Heart left ventricle (tissue), 16 donors: ENCODE data around the gene LRGUK. TPM values are rescaled to one million over a fixed set of nuclear protein-coding genes. Genes with fewer than 3 reads are reported as not detected.
A peak's percentile ranks its signal among the peaks of the same experiment; 100 is the strongest.

Experiments
- ATAC-seq, 4 donors: fragments of 200-7000 bp; cut with Tn5 transposase; one replicate each; pipeline ENCODE4 v1.9.1; 2020 to 2022; ENCODE audit warnings: moderate library complexity in 4 of 4, mild to moderate bottlenecking in 3 of 4, moderate number of reproducible peaks in 1 of 4
- DNase-seq, 5 donors: peaks; one replicate each; pipeline ENCODE4 v3.0.0-alpha.2; 2020
- H3K27ac ChIP-seq, 12 donors: fragments of 200-600 bp; sonication (generic) in 4 of 12; one replicate each; pipeline versions ENCODE4 v1.5.0 to v1.8.0; 2016 to 2022; ENCODE audit warnings: mild to moderate bottlenecking in 2 of 12
- H3K27me3 ChIP-seq, 9 donors: fragments of 200-600 bp; sonication (generic) in 2 of 9; one replicate each; pipeline versions ENCODE4 v1.5.1 to v1.8.0; 2016 to 2022; ENCODE audit warnings: mild to moderate bottlenecking in 3 of 9
- H3K36me3 ChIP-seq, 9 donors: fragments of 200-600 bp; sonication (generic) in 2 of 9; one replicate each; pipeline versions ENCODE4 v1.5.0 to v1.8.0; 2018 to 2022; ENCODE audit warnings: mild to moderate bottlenecking in 2 of 9
- H3K4me1 ChIP-seq, 12 donors: fragments of 200-600 bp; sonication (generic) in 4 of 12; one replicate each; pipeline versions ENCODE4 v1.5.0 to v1.8.0; 2016 to 2022; ENCODE audit warnings: mild to moderate bottlenecking in 3 of 12
- H3K4me3 ChIP-seq, 12 donors: fragments of 200-600 bp; sonication (generic) in 4 of 12; one replicate each; pipeline versions ENCODE4 v1.5.0 to v1.8.0; 2017 to 2022; ENCODE audit warnings: mild to moderate bottlenecking in 9 of 12, moderate library complexity in 4 of 12
- H3K9me3 ChIP-seq, 12 donors: fragments of 200-600 bp; sonication (generic) in 4 of 12; one replicate each; pipeline versions ENCODE4 v1.5.0 to v1.8.0; 2016 to 2022; ENCODE audit warnings: mild to moderate bottlenecking in 1 of 12
- CTCF ChIP-seq, 12 donors: fragments of 200-600 bp; sonication (generic) in 4 of 12; IDR thresholded peaks; one replicate each; pipeline versions ENCODE4 v1.5.0 to v1.8.0; 2018 to 2022; ENCODE audit warnings: antibody characterized with exemption in 12 of 12, mild to moderate bottlenecking in 5 of 12
- POLR2A ChIP-seq, 2 donors: fragments of 450-650 bp; IDR thresholded peaks; one replicate each; pipeline ENCODE4 v1.6.1; 2017; ENCODE audit warnings: antibody characterized with exemption in 2 of 2, mild to moderate bottlenecking in 2 of 2, moderate library complexity in 2 of 2
- WGBS, 4 donors: extraction: QIAGEN DNeasy Blood & Tissue Kit in 2 of 4; methylation state at CpG; one replicate each; pipeline versions ENCODE4 v1.1.5 to v1.1.7; 2013 to 2018; 5-methylcytosine and 5-hydroxymethylcytosine counted together
- intact Hi-C, 10 donors: fragments of 100-400 bp; cut with DNase I; formaldehyde crosslinking; loops; one replicate each; pipeline versions ENCODE4 v1.11.1 to v1.14.2; 2022
- polyA plus RNA-seq, 2 donors: library from polyadenylated mRNA; stranded (reverse); fragments of 200-250 nt; gene quantifications; one replicate each; pipeline ENCODE4 v1.2.3, GENCODE V29; 2013
- total RNA-seq, 9 donors: library from RNA; depleted of rRNA in 2 of 9; stranded (reverse); fragments of >200 nt in 2 of 9; fragmentation: NEBNext Ultra II Directional in 3 of 9; extraction: Animal tissue kit (Norgen Biotek cat#: 25700) in 3 of 9; gene quantifications; one replicate each; pipeline versions ENCODE4 v1.1.0 to v1.2.4, GENCODE V29; 2016 to 2023
- donor health status: ischemic (EF 13 %, LVEDD 7.1; RV severe dilation, severe dysfunction).
- donor health status: healthy with polysubstance abuse.
- donor health status: DM: no; HTN: yes; CAD: no.
- donor health status: DM: no; HTN: no; CAD: no.
- donor health status: ischemic (EF 25% LVEDD 6.9; RV normal size, moderate dysfunction).
- donor health status: ischemic (EF 25% LVEDD 5.7; RV mildly dilated, moderate dysfunction).
- donor health status: healthy.
- donor health status: DM: yes; HTN: yes; CAD: no.
- donor health status: ischemic (EF 35%, LVEDD 5.7; RV mildly dilated, moderate dysfunction).
- donor health status: nonischemic (EF 11% LVEDD 7.7; RV severe dilation, severe dysfunction).
- donor health status: DM: yes; HTN: yes; CAD: no.
- donor health status: PGD.
- donor health status: ischemic (EF 29% LVEDD 5.4; RV normal size, mild dysfunction).
- donor health status: nonischemic (EF 23%, LVEDD 6.1; RV moderate dilation, normal function).

The LRGUK gene
- total and polyA plus RNA-seq, 11 donors = 0.03 to 0.51 (median 0.22) TPM; not detected in 3

- no peak for DNase-seq
- H3K4me3 ChIP-seq = no peak overlapping the region
- H3K27ac ChIP-seq = no peak overlapping the region
- H3K36me3 ChIP-seq = no peaks in the 10 kb centered on the region
- WGBS, 4 donors = 79 to 88% (median 81%) methylated on average over 1 of the region's 1 CpG
- intact Hi-C loops = loop anchor here in 1 of 10 donors (10.0 kb wide), 1 partner anchor 437 kb away; no protein-coding TSS in a partner anchor
- ATAC-seq = no peak
- no peaks in the 10 kb centered on the region for H3K27me3 ChIP-seq
- H3K4me1 ChIP-seq = no peaks in the 10 kb centered on the region
- TF ChIP-seq CTCF (IDR thresholded peaks at IDR 0.05) (no peak), POLR2A (IDR thresholded peaks at IDR 0.05) (no peak)
- no peaks in the 10 kb centered on the region for H3K9me3 ChIP-seq
Observed at GRCh38 chr7:134167841-134168240, 40.7 kb downstream of the LRGUK start.

GRCh38 chr7:134174795-134175261 is 47.7 kb downstream of the LRGUK start:
- Histone ChIP-seq H3K4me1 (peaks cover 0 to 15% (median 0%) of the 10 kb centered on the region in 12 donors), H3K36me3 (no peaks in the 10 kb centered on the region), H3K9me3 (no peaks in the 10 kb centered on the region), H3K4me3 (no peak overlapping the region), H3K27ac (peak overlapping the region in 1 of 12 donors; percentile 31), H3K27me3 (no peaks in the 10 kb centered on the region)
- 59 to 68% (median 62%) methylated on average over 2 of the region's 2 CpGs for WGBS, 4 donors
- no peak for TF ChIP-seq POLR2A (IDR thresholded peaks at IDR 0.05)
- TF ChIP-seq CTCF (IDR thresholded peaks at IDR 0.05) = no peak
- ATAC-seq (peak in 3 of 4 donors; percentile 55 to 81 (median 59)), DNase-seq (no peak)
- intact Hi-C loops = no loop called here

- DNase-seq = no peak
- ATAC-seq = no peak
- Histone ChIP-seq H3K9me3 (no peaks in the 10 kb centered on the region), H3K27ac (peak overlapping the region in 1 of 12 donors; percentile 31), H3K36me3 (no peaks in the 10 kb centered on the region), H3K4me3 (no peak overlapping the region), H3K27me3 (no peaks in the 10 kb centered on the region), H3K4me1 (peaks cover 0 to 15% (median 0%) of the 10 kb centered on the region in 12 donors)
- WGBS, 4 donors = 91 to 92% (median 92%) methylated on average over 6 of the region's 6 CpGs
- TF ChIP-seq POLR2A (IDR thresholded peaks at IDR 0.05) = no peak
- no peak for TF ChIP-seq CTCF (IDR thresholded peaks at IDR 0.05)
- intact Hi-C loops = no loop called here
Observed at GRCh38 chr7:134175334-134176036, 48.3 kb downstream of the LRGUK start.

GRCh38 chr7:134176037-134176350 is 48.9 kb downstream of the LRGUK start:
- Histone ChIP-seq H3K27me3 (no peaks in the 10 kb centered on the region), H3K27ac (no peak overlapping the region), H3K36me3 (no peaks in the 10 kb centered on the region), H3K4me3 (no peak overlapping the region), H3K4me1 (peaks cover 0 to 15% (median 0%) of the 10 kb centered on the region in 12 donors), H3K9me3 (no peaks in the 10 kb centered on the region)
- DNase-seq (no peak), ATAC-seq (no peak)
- no peak for TF ChIP-seq POLR2A (IDR thresholded peaks at IDR 0.05)
- TF ChIP-seq CTCF (IDR thresholded peaks at IDR 0.05) = no peak
- 77 to 92% (median 87%) methylated on average over 4 of the region's 4 CpGs for WGBS, 4 donors
- intact Hi-C loops = no loop called here
